Stimulated activated CD8-positive, alpha-beta memory T cell treated with anti-CD3 and anti-CD28 coated beads, Interleukin-7, amount 100 ng/mL, for 4 hours (primary cell): Measurements from ENCODE around the gene MAN1C1.
"Not testable (repeated sequence)": the region's sequence is repeated elsewhere in the genome, so short reads cannot be mapped to it uniquely, and the experiment has no call there.

Source experiments
- DNase-seq, 2 donors: peaks; one replicate each; pipeline ENCODE4 v3.0.0-alpha.2; 2020; ENCODE audit warnings: low read depth in 2 of 2

Gene MAN1C1

GRCh38 chr1:25716320-25716719 lies 99.7 kb downstream of the MAN1C1 start:
- no peak for DNase-seq

- DNase-seq = no peak
These were observed 102.1 kb downstream of the MAN1C1 start for GRCh38 chr1:25718732-25719131.

DNA sequence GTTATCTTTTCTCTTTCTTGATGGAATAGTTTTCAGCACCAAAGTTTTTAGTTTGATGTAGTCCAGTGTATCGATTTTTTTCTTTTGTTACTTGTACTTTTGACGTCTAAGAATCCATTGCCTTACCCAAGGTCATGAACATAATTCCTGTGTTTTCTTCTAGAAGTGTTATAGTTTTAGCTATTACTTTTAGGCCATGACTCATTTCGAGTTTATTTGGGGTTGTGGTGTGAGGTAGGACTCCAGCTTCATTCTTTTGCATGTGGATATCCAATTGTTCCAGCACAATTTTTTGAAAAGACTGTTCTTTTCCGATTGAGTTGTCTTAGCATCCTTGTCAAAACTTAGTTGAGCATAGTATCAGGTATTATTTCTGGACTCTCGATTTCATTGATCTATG lies 104.0 kb downstream of the MAN1C1 start:
- DNase-seq = no peak

GRCh38 chr1:25723250-25723880 lies 106.8 kb downstream of the MAN1C1 start:
- DNase-seq = no peak

DNA sequence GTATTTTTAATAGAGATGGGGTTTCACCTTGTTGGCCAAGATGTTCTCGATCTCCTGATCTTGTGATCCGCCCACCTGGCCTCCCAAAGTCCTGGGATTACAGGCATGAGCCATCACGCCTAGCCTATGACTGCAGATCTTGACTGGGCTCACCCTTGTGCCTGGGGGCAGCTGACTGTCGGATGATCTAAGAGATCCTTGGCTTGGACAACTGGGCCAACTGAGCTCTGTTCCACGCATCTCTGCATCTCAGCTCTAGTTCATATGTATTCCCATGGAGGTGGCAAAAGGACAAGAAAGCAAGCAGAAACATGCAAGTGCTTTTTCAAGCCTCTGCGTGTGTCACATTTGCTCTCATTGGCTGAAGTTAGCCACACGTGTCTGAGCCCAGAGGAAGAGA lies 107.6 kb downstream of the MAN1C1 start:
- DNase-seq = no peak

DNA sequence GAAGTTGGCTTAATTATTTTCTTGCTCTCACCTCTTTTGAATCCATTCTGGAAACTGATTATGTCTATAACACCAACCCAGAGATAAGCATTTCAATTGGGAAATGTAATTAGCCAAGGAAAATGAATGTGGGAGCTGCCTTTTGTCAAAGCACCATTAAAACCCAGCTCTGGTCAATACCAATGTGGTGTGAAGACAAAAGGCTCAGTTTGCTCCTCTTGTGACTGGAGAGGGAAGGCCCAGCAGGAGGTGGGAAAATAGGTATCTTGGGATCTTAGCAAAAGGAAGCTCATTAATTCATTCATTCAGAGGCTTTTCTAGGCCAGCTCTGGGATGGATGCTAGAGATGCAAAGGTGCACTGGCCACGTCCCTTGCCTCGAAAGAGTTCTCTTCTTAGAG lies 108.4 kb downstream of the MAN1C1 start:
- DNase-seq = no peak

- DNase-seq = no peak
These were observed 108.9 kb downstream of the MAN1C1 start for GRCh38 chr1:25725482-25725881.

GRCh38 chr1:25727088-25727487 lies 110.5 kb downstream of the MAN1C1 start:
- DNase-seq = no peak

- DNase-seq = no peak
These were observed 111.2 kb downstream of the MAN1C1 start for GRCh38 chr1:25727635-25728286.

- DNase-seq = no peak
These were observed 111.8 kb downstream of the MAN1C1 start for GRCh38 chr1:25728301-25728935.

DNA sequence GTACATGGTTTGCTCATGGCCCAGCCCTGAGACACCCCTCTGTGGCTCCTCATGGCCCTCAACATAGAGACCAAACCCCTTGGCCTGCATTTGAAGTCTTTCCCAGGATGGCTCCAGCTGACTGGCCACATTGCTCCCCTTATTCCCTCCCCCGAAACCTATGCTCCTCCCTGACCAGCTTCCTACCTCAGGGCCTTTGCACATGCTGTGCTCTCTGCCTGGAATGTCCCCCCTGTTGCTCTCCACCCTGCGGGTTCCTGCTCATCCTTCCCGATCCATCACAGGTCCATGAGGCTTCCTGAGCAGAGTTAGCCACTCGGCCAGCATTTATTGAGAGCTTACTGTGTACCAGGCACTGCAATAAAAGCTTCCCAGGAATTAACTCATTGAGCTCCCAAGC lies 112.5 kb downstream of the MAN1C1 start:
- DNase-seq = no peak

- DNase-seq = no peak
These were observed 113.4 kb downstream of the MAN1C1 start for GRCh38 chr1:25729790-25730644.

DNA sequence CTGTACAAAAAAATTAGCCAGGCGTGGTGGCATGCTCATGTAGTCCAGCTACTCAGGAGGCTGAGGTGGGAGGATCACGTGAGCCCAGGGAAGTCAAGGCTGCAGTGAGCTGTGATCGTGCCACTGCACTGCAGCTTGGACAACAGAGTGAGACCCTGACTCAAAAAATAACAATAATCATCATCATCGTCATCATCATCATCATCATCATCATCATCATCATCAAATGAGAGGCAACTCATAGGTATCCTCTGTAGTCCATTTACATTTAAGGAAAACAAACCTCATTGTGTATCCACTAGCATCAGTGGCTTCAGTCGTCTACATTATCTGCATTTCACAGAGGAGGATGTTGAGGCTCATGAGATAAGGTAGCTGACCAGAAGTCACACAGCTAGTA lies 114.6 kb downstream of the MAN1C1 start:
- no peak for DNase-seq

- DNase-seq = no peak
These were observed 115.2 kb downstream of the MAN1C1 start for GRCh38 chr1:25731626-25732370.

DNA sequence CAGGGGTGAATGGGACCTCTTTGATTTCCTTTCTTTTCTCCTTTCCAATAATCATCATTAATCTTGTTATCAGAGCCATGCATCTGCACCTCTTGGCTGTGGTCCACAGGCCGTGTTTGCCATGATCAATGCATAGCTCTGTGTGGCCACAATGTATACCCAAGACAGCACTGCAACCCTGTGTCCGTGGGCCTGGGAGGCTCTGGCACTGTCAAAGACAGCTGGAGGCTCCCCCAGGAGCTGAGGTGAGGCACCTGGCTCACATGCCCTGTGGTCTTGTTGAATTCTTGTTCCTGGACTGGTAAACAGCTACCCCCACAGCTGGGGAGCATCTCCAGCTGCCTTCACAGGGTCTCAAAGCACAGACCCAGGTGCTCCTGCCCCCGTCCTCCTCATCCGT lies 116.2 kb downstream of the MAN1C1 start:
- DNase-seq = no peak

DNA sequence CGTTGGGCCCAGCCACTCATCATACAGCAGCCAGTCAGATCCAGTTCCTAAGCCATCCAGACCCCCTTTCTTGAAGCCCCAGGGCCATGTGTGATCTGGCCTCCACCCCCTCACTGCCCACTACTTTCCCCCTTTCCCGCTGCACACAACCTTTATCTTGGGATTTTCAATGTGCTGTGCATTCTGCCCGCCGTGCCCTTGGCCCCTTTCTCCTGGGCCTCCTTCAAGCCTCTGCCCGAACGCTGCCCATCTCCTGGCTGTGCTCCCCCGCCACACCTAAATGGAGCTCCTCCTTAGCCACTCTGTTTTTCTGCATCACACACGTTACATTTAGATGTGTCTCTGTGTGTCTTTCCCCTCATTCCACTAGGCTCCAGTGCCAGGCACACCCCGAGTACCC lies 116.7 kb downstream of the MAN1C1 start:
- no peak for DNase-seq

DNA sequence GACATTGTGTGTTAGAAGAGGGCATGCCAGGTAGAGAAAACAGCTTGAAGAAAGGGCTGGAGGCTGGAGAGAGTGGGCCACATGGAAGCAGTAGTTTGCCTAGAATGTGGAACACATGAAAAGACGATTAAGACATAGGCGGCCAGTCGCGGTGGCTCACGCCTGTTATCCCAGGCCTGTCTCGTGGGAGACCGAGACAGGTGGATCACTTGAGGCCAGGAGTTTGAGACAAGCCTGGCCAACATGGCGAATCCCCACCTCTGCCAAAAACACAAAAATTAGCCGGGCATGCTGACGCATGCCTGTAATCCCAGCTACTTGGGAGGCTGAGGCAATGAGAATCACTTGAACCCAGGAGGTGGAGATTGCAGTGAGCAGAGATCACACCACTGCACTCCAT lies 118.4 kb downstream of the MAN1C1 start:
- DNase-seq = not testable (repeated sequence)

GRCh38 chr1:25735956-25736529 lies 119.5 kb downstream of the MAN1C1 start:
- DNase-seq = no peak

GRCh38 chr1:25737130-25737529 lies 120.5 kb downstream of the MAN1C1 start:
- no peak for DNase-seq

DNA sequence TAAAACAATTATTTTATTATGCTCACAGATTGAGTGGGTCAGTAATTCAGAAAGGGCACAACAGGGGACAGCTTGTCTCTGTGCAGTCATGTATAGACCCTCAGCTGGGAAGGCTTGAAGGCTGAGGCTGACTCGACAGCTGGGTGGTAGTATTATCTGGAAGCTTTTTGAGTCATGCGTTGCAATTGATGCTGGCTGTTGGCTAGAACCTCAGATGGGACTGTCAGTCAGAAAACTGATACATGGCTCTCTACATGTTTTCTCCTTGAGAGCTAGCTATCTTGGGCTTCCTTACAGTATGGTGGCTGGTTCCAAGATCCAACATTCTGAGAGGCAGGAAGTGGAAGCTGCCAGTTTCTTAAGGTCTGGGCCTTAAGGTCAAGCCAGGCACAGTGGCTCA lies 121.9 kb downstream of the MAN1C1 start:
- no peak for DNase-seq

DNA sequence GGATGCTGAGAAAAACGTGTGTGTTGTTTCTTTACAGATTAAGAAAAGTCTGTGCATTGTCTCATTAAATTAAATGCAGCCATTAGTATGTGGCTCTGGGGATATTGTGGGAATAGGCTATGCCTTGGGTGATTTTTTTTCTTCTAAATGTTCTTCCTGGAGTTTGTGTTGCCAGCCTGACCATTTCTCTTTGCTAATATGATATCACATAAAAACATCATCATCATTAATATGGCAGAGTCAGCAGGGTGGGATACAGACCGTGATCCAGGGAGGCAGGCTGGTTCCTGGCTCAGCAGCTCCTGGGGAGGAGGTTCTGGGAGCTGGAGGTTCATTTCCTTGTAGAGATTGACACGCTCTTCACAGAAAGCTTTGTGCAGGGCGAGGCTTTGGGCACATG lies 122.8 kb downstream of the MAN1C1 start:
- DNase-seq = no peak
